GM19455 (cell line): Measurements from ENCODE around the gene ANGPTL4.

Experiments
- ATAC-seq: cut with Tn5 transposase; IDR thresholded peaks from one replicate; pipeline ENCODE4 v1.9.1; 2021; ENCODE audit not compliant: unreplicated experiment

The ANGPTL4 gene

GRCh38 chr19:8387688-8388611, 24.0 kb downstream of the ANGPTL4 start:
- no peak for ATAC-seq

- no peak for ATAC-seq
These were observed 24.6 kb downstream of the ANGPTL4 start for GRCh38 chr19:8388612-8388958.

- ATAC-seq = peak; percentile 85
These were observed 26.1 kb downstream of the ANGPTL4 start, which contains the start of gene RAB11B for GRCh38 chr19:8389891-8390616. Gene RAB11B (plus strand): TSS chr19:8390360. CDS start chr19:8390417, 57 bp downstream.

GRCh38 chr19:8390617-8390981, 26.6 kb downstream of the ANGPTL4 start:
- ATAC-seq = peak; percentile 52

- no peak for ATAC-seq
These were observed 27.5 kb downstream of the ANGPTL4 start for GRCh38 chr19:8391198-8392016.

- no peak for ATAC-seq
These were observed 28.1 kb downstream of the ANGPTL4 start for GRCh38 chr19:8392017-8392591.

GRCh38 chr19:8393192-8393870, 29.4 kb downstream of the ANGPTL4 start:
- no peak for ATAC-seq

- ATAC-seq = no peak
These were observed 29.9 kb downstream of the ANGPTL4 start for GRCh38 chr19:8393871-8394250.

GRCh38 chr19:8395621-8396082, 31.7 kb downstream of the ANGPTL4 start:
- ATAC-seq = no peak

GRCh38 chr19:8396185-8396562, 32.2 kb downstream of the ANGPTL4 start:
- no peak for ATAC-seq

GRCh38 chr19:8396563-8397203, 32.7 kb downstream of the ANGPTL4 start:
- ATAC-seq = no peak

- no peak for ATAC-seq
These were observed 33.3 kb downstream of the ANGPTL4 start for GRCh38 chr19:8397271-8397670.

- no peak for ATAC-seq
These were observed 33.9 kb downstream of the ANGPTL4 start for GRCh38 chr19:8397746-8398310.

- no peak for ATAC-seq
These were observed 34.4 kb downstream of the ANGPTL4 start for GRCh38 chr19:8398311-8398771.

- ATAC-seq = no peak
These were observed 35.8 kb downstream of the ANGPTL4 start for GRCh38 chr19:8399681-8400188.

GRCh38 chr19:8401981-8402411, 38.0 kb downstream of the ANGPTL4 start:
- no peak for ATAC-seq

- no peak for ATAC-seq
These were observed 39.3 kb downstream of the ANGPTL4 start for GRCh38 chr19:8403098-8403819.

GRCh38 chr19:8403820-8404109, 39.8 kb downstream of the ANGPTL4 start:
- no peak for ATAC-seq
